Aorta (tissue), 5 donors: ENCODE results near the gene CSTB. TPM values are rescaled to one million over a fixed set of nuclear protein-coding genes. Genes with fewer than 3 reads are reported as not detected.

Experiments
- ATAC-seq: fragments of 200-7000 bp; cut with Tn5 transposase; one replicate; pipeline ENCODE4 v1.9.1; 2022; ENCODE audit warnings: moderate library complexity; ENCODE audit not compliant: low FRiP score
- DNase-seq, 2 donors: peaks; one replicate each; pipeline ENCODE4 v3.0.0-alpha.2; 2020
- H3K27ac ChIP-seq, 2 donors: one replicate each; pipeline ENCODE4 v1.5.1; 2013; ENCODE audit warnings: low read length in 2 of 2, mild to moderate bottlenecking in 2 of 2, moderate library complexity in 2 of 2, control low read depth in 1 of 2, inconsistent platforms in 1 of 2, low read depth in 1 of 2
- H3K27me3 ChIP-seq, 2 donors: one replicate each; pipeline ENCODE4 v1.6.1; 2013; ENCODE audit warnings: control low read depth in 1 of 2, low read length in 1 of 2, mild to moderate bottlenecking in 1 of 2, moderate library complexity in 1 of 2; ENCODE audit not compliant: insufficient read depth in 2 of 2, control insufficient read depth in 1 of 2
- H3K36me3 ChIP-seq, 2 donors: one replicate each; pipeline ENCODE4 v1.6.1; 2013; ENCODE audit warnings: control low read depth in 1 of 2, low read length in 1 of 2, mild to moderate bottlenecking in 1 of 2; ENCODE audit not compliant: insufficient read depth in 2 of 2, control insufficient read depth in 1 of 2
- H3K4me1 ChIP-seq, 2 donors: one replicate each; pipeline ENCODE4 v1.6.1; 2013; ENCODE audit warnings: low read length in 2 of 2, control low read depth in 1 of 2, mild to moderate bottlenecking in 1 of 2, moderate library complexity in 1 of 2; ENCODE audit not compliant: insufficient read depth in 2 of 2, control insufficient read depth in 1 of 2
- H3K4me3 ChIP-seq, 2 donors: one replicate each; pipeline ENCODE4 v1.5.1; 2013; ENCODE audit warnings: low read length in 2 of 2, control low read depth in 1 of 2, mild to moderate bottlenecking in 1 of 2
- H3K9me3 ChIP-seq: one replicate; pipeline ENCODE4 v1.6.1; 2013; ENCODE audit warnings: mild to moderate bottlenecking, low read length; ENCODE audit not compliant: control insufficient read depth
- WGBS, 2 donors: extraction: QIAGEN DNeasy Blood & Tissue Kit; methylation state at CpG; one replicate each; pipeline ENCODE4 v1.1.7; 2013; 5-methylcytosine and 5-hydroxymethylcytosine counted together
- intact Hi-C, 2 donors: fragments of 100-400 bp; cut with DNase I; formaldehyde crosslinking; loops; one replicate each; pipeline versions ENCODE4 v1.14.2 to v1.15.0; 2022
- polyA plus RNA-seq, 2 donors: library from polyadenylated mRNA; stranded (reverse); fragments of 200-250 nt; gene quantifications; one replicate each; pipeline ENCODE4 v1.2.3, GENCODE V29; 2013
- total RNA-seq, 2 donors: library from RNA; stranded (reverse); fragmentation: NEBNext Ultra II Directional; extraction: Animal tissue kit (Norgen Biotek cat#: 25700); gene quantifications; one replicate each; pipeline ENCODE4 v1.2.1, GENCODE V29; 2021
- donor health status: healthy with polysubstance abuse.
- donor health status: Bipolar disorder and iron deficiency.
- donor health status: DM: no; HTN: no; CAD: no.
- donor health status: DM: no; HTN: no; CAD: no.
- donor health status: DM: yes; HTN: yes; CAD: no.

Gene CSTB
- total and polyA plus RNA-seq, 4 donors = 30.3 to 71.6 (median 44.4) TPM

GRCh38 chr21:43767984-43768867 is 7.9 kb downstream of the CSTB start:
- Histone ChIP-seq H3K36me3 (peaks cover 0 to 2% of the 10 kb centered on the region in 2 donors), H3K4me3 (no peak overlapping the region), H3K9me3 (no peaks in the 10 kb centered on the region), H3K4me1 (no peaks in the 10 kb centered on the region), H3K27ac (no peak overlapping the region), H3K27me3 (no peaks in the 10 kb centered on the region)
- ATAC-seq (peak; percentile 39), DNase-seq (peak in 1 of 2 donors; percentile 72)
- 55 to 57% methylated on average over 30 to 34 of the region's 34 CpGs for WGBS, 2 donors
- intact Hi-C loops = no loop called here

GRCh38 chr21:43767498-43767983 is 8.6 kb downstream of the CSTB start:
- Histone ChIP-seq H3K4me3 (no peak overlapping the region), H3K27me3 (no peaks in the 10 kb centered on the region), H3K4me1 (no peaks in the 10 kb centered on the region), H3K27ac (no peak overlapping the region), H3K9me3 (no peaks in the 10 kb centered on the region), H3K36me3 (no peaks in the 10 kb centered on the region)
- intact Hi-C loops = no loop called here
- DNase-seq = no peak
- WGBS, 2 donors = 82 to 88% methylated on average over 15 of the region's 15 CpGs
- no peak for ATAC-seq

GRCh38 chr21:43766734-43767497 is 9.2 kb downstream of the CSTB start:
- DNase-seq (no peak), ATAC-seq (no peak)
- no peaks in the 10 kb centered on the region for H3K36me3 ChIP-seq
- no peaks in the 10 kb centered on the region for H3K4me1 ChIP-seq
- intact Hi-C loops = no loop called here
- H3K27me3 ChIP-seq = no peaks in the 10 kb centered on the region
- H3K4me3 ChIP-seq = no peak overlapping the region
- H3K27ac ChIP-seq = no peak overlapping the region
- 77 to 78% methylated on average over 34 of the region's 34 CpGs for WGBS, 2 donors
- H3K9me3 ChIP-seq = no peaks in the 10 kb centered on the region

GRCh38 chr21:43764576-43765495 is 11.3 kb downstream of the CSTB start:
- 50 to 55% methylated on average over 19 of the region's 19 CpGs for WGBS, 2 donors
- DNase-seq (no peak), ATAC-seq (peak; percentile 5)
- Histone ChIP-seq H3K4me3 (no peak overlapping the region), H3K27me3 (no peaks in the 10 kb centered on the region), H3K9me3 (no peaks in the 10 kb centered on the region), H3K36me3 (no peaks in the 10 kb centered on the region), H3K4me1 (no peaks in the 10 kb centered on the region), H3K27ac (no peak overlapping the region)
- intact Hi-C loops = no loop called here

GRCh38 chr21:43763901-43764523 is 12.1 kb downstream of the CSTB start:
- no peaks in the 10 kb centered on the region for H3K27me3 ChIP-seq
- H3K27ac ChIP-seq = no peak overlapping the region
- H3K9me3 ChIP-seq = no peaks in the 10 kb centered on the region
- whole genome bisulfite sequencing, 2 donors = 88 to 91% methylated on average over 10 of the region's 10 CpGs
- DNase-seq (no peak), ATAC-seq (no peak)
- no peaks in the 10 kb centered on the region for H3K4me1 ChIP-seq
- no peaks in the 10 kb centered on the region for H3K36me3 ChIP-seq
- no peak overlapping the region for H3K4me3 ChIP-seq
- intact Hi-C loops = no loop called here

- DNase-seq (no peak), ATAC-seq (no peak)
- intact Hi-C loops = no loop called here
- no peak overlapping the region for H3K4me3 ChIP-seq
- no peaks in the 10 kb centered on the region for H3K36me3 ChIP-seq
- H3K27ac ChIP-seq = no peak overlapping the region
- no peaks in the 10 kb centered on the region for H3K4me1 ChIP-seq
- 95 to 96% methylated on average over 15 of the region's 15 CpGs for WGBS, 2 donors
- no peaks in the 10 kb centered on the region for H3K27me3 ChIP-seq
- no peaks in the 10 kb centered on the region for H3K9me3 ChIP-seq
Observed at GRCh38 chr21:43762303-43763128, 13.6 kb downstream of the CSTB start.

- Histone ChIP-seq H3K27ac (no peak overlapping the region), H3K36me3 (no peaks in the 10 kb centered on the region), H3K27me3 (no peaks in the 10 kb centered on the region), H3K4me3 (no peak overlapping the region), H3K4me1 (no peaks in the 10 kb centered on the region), H3K9me3 (no peaks in the 10 kb centered on the region)
- ATAC-seq = no peak
- 93% methylated on average over 18 of the region's 18 CpGs for WGBS, 2 donors
- DNase-seq = no peak
- intact Hi-C loops = no loop called here
Observed at GRCh38 chr21:43761886-43762285, 14.2 kb downstream of the CSTB start.
